ENCODE results near the gene CCDC30.

CCDC30 gene

GRCh38 chr1:42462828-42463763 lies at the start of gene CCDC30:
CCDC30 (plus strand) TSS chr1:42463286; CDS start chr1:42480552, 17,266 bp downstream.
- peak; percentile 85 to 88 for DNase-seq

DNA sequence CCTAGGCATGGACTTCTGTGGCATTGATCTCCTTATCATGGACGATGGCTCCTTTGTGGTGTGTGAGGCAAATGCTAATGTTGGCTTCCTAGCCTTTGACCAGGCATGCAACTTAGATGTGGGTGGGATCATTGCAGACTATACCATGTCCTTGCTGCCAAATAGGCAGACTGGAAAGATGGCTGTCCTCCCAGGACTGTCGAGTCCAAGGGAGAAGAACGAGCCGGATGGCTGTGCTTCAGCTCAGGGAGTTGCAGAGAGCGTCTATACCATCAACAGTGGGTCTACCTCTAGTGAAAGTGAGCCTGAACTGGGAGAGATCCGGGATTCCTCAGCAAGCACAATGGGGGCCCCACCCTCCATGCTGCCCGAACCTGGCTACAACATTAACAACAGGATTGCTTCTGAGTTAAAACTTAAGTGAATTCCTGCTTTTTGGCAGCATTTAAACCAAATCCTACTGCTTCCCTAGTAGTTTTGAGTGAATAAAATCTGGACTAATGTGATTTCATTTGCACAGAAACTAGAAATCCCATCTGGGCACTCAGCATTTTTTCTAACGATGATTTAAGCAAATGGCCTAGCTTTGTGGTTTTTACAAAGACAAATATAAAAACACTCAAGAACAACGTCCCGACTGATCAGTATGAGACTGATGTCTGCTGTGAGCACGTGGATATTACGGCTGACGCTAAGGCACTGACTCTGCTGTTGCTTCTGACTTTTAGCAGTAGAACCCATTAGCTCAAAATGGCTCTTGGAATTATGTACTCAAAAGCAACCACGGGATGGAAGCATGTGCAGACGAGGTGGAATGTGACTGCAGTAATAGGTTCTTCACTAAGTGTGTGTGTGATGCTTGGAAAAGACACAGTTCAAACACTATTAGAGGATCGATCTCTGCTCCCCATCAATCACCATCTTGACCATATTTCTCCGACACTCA lies 48.3 kb upstream of the CCDC30 start:
- DNase-seq: no peak

DNA sequence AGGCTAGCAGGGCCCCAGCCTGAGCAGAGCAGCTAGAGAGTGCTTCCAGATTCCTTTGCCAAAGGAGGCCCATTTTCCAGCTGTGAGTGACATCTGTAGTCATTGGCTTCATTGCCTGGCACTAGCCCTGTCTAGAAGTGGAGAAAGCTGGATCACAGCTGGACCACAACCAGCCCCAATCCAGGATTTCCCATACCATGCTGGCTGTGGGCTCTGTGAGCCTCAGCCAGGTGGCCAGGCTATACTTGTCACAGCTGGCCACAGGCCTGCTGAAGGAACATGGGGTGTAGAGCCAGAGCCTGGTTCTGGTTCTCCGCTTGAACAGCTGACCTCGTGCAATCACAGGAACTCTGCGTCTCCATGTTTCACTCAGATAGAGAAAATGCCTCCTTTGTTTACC lies 45.9 kb upstream of the CCDC30 start:
- DNase-seq: no peak

GRCh38 chr1:42418516-42418915 lies 44.6 kb upstream of the CCDC30 start:
- no peak for DNase-seq

GRCh38 chr1:42419126-42419821 lies 43.8 kb upstream of the CCDC30 start:
- no peak for DNase-seq

DNA sequence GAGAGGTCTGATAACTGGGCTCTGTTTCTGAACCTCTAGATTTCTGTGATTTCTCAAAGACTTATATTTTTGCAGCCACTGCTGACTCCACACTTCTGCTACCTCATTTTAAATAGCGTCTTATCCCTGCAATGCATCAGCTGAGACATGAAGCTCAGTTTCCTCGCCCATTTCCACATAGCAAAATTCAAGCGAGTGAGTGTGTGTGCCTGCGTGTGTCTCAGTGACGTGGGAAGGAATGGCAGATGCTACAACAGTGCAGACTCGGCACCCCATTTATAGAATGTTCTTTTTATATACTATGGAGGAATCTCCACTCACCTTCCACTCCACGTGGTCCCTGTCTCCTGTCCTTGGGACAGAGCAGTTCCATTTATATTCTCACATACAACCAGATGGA lies 43.0 kb upstream of the CCDC30 start:
- DNase-seq: no peak

- no peak for DNase-seq
Measured at GRCh38 chr1:42420911-42421585, 42.0 kb upstream of the CCDC30 start.

DNA sequence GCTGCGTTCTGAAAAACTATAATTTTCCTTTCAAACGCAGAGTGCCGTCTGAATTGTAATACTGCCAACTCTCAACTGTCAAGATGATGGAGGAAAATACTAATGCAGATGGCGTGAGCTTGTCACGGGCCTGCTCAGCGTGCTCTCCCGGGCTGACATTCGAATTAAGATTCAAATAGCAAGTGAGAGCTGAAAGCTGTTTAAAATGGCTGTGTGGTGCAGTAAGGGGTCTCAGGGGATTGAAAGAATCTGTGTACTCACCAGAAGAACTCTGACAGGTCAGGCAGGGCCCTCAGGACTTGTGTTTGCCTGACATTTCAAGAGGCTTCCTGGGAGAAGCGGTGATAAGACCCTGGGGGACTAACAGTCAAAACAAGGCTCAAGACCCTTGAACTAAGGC lies 40.3 kb upstream of the CCDC30 start:
- DNase-seq: no peak

DNA sequence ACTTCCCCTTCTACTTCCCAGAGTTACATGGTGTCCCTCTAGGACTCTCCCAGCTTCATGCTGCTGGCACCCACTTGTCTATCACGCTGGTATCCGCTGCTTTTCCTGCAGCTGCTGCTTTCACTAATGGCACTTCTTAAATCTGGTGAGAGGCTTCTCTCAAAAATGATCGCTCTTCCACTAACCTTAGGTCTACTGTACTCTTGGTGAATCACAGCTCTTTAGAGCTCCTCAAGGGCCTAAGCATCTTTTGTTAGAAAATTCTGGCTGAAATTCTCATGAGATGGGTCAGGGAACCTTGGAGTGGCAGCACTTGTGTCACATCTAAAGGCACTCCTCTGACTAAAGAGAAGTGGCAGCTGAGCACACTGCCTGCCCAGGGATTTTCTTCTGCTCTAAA lies 39.4 kb upstream of the CCDC30 start:
- no peak for DNase-seq

GRCh38 chr1:42424201-42424600 lies 38.9 kb upstream of the CCDC30 start:
- DNase-seq: no peak

GRCh38 chr1:42427240-42427639 lies 35.8 kb upstream of the CCDC30 start:
- DNase-seq: no peak

- no peak for DNase-seq
Measured at GRCh38 chr1:42429603-42430002, 33.5 kb upstream of the CCDC30 start.

DNA sequence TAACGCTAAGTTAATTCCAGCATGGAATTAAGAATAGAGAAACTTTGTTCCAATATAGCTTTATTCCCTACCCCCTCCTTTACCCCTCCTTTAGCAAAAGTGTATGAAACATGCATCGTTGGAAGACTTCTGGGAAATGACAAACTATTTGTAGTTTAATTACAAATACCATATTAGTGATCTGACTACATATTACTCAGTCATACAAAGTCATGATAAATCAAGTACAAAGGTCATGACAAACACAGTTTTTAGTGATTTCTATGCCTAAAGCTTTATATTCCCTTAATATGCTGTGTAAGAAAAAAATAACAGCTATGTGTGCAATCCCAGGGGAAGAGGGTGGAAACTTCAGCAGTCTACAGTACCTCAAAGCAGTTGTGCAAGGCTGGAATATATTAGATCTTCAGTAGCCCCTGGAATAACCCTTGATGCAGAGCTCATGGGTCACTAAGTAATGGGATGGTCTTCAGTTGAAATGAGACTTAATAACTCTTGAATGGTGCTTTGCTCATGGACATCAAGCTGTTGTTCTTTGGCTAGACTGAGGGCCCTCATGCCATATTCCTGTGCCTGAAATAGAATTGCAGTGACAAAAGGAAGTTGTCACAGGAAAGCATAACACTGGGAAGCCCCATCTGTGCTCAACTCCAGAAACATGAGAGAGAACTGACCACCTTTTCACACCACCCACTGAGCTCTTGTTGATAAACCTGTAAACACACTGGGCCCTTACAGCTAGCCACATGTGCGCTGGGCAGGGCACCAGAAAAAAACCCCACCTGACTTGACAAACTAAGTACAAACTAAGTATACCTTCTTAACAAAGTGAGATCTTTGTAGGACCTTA lies 32.6 kb upstream of the CCDC30 start:
- no peak for DNase-seq

DNA sequence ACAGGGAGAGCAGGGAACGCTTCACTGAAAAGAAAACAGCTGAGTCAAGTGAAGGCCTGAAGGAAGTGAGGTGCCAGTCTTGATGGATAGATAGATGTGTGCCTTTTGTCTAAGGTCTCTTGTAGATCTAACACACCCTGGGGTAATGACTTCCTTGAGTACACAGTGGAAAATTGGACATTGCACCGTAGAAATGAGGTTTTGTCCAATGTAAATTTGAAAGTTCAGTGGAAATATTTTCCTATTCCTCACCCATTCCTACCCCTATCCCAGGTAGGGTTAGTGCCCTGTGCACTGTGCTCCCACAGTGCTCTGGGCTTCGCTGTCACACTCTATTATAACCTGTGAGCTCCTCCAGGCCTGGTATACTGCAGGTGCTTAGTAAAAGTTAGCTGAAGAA lies 31.6 kb upstream of the CCDC30 start:
- no peak for DNase-seq

GRCh38 chr1:42432714-42433113 lies 30.4 kb upstream of the CCDC30 start:
- DNase-seq: no peak

DNA sequence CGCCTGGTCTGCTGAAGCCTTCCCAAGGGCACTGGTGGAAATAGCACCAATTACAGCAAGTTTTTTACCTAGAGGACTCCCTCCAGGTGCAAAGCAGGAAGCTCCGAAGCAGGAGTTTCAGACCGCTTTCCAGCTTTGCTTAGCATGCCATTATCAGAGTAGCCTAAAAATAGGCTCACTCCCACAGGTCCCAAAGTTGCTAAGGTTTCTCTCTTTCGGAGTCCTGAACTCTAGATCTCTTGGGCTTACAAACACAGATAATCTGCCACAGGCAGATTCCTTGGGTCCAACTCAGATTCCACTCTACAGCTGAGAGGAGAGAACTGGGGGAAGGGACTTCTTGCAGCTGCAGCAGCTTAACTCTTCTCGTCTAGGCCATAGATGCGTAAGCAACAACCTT lies 29.7 kb upstream of the CCDC30 start:
- DNase-seq: no peak

DNA sequence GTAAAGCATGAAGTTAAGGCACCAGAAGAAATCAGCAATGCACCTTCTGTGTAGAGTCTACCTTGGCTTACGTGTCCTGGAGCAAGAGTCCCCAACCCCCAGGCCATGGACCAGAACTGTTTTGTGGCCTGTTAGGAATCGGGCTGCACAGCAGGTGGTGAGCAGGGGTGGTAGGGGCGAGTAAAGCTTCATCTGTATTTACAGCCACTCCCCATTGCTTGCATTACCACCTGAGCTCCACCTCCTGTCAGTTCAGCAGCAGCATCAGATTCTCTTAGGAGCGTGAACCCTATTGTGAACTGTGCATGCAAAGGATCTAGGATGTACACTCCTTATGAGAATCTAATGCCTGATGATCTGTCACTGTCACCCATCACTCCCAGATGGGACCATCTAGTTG lies 28.7 kb upstream of the CCDC30 start:
- no peak for DNase-seq

GRCh38 chr1:42439940-42440339 lies 23.1 kb upstream of the CCDC30 start:
- DNase-seq: no peak

DNA sequence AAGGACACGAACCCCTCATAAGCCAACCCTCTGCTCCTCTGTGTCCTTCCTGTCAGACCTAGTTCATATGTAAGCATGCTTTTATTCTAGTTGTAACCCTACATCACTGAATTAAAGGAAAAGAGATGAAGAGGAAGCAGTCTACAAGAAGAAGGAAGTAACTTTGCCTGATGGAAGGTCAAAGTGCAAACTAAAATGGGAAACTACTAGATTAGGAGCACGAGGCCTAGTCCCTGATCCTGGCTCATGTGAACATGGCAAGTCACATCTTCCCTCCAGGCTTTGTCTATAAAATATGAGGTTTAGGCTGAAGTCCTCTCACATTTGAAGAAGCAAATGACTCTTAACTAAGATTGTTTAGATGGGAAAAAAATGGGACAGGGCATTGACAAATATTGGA lies 20.4 kb upstream of the CCDC30 start:
- no peak for DNase-seq

DNA sequence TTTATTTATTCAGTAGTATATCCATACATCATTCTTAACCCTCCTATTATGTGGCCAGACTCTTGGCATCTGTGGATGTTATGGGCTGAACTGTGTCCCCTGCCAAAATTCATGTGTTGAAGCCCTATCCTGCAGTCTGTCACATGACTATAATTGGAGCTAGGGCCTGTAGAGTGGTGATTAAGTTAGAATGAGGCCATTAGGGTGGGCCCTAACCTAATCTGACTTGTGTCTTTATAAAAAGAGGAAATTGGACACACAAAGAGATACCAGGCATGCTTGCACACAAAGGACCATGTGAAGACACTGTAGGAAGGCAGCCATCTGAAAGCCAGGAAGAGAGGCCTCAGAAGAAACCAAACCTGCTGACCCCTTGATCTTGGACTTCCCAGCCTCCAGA lies 13.8 kb upstream of the CCDC30 start:
- no peak for DNase-seq

DNA sequence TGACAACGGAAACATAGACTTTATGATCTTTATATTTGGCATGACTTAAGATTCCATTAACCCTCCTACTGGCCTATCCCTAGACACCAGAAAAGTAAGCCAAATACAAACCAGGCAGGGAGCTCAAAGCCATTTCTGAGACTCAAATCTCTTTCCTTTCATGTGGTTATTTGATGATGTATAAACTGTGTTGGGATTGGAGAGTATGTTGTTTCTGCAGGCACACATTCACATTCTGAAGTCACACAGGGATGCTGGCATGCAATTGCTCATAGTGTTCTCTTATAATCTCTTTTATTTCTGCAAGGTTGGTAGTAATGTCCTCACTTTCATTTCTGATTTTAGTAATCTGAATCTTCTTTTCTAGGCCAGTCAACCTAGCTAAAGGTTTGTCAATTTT lies 13.0 kb upstream of the CCDC30 start:
- DNase-seq: no peak

DNA sequence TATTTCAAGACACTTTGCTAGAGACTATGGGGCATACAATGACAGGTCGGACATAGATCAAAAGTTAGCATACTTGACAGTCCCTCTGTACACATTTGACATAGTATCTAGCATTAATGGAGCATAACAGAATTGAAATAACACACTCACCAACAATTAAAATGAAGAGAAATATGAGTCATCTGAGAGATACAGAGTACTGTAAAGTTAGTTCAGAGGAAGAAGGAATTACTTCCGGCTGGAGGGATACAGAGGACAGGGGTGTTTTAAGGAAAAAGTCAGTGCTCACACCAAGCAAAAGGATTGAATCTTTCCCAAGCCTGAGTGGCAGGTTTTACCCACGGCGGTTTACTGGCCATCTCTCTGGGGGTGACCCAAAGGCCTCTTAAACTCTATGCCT lies 9.7 kb upstream of the CCDC30 start:
- DNase-seq: no peak

Measured in stimulated activated CD4-positive, alpha-beta T cell treated with anti-CD3 and anti-CD28 coated beads, Interleukin-2, amount 100 ng/mL, for 48 hours (primary cell).